NCI-H146 (cell line): ENCODE data around the gene DNAJC6.
"Not testable (repeated sequence)": the region's sequence is repeated elsewhere in the genome, so short reads cannot be mapped to it uniquely, and the experiment has no call there.

Experiments used
- DNase-seq: peaks from one replicate; lab custom pipeline; 2025; lab: John Stamatoyannopoulos, UW

DNAJC6 gene

DNA sequence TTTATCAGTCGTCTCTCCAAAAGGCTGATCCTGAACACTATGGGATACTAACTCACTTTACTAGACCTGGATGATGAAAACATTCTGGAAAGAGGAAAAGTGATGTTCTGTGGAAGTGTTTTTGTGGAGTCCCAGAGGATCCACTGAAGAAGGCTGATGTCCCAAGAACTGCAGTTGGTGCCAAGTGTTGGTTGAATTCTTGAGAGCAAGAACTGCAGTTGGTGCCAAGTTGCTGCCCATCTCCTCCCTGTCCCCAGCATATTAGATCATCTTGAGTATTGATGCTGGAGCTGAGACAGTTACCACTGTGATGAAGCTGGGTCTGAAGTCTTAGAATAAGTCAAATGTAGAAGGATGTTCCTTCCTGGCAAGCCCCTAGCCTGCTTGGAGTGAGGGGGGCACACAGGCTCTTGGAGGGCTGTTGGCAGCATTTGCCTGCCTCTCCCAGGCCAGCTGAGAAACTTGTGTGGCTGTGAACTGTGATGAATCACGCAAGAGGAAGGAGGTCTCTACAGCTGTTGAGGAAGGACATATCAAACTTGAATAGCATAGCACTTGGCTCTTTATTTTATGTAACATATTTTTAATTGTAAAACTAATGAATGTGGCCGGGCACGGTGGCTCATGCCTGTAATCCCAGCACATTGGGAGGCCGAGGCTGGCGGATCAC is 48.1 kb downstream of the DNAJC6 start:
- no peak for DNase-seq

DNA sequence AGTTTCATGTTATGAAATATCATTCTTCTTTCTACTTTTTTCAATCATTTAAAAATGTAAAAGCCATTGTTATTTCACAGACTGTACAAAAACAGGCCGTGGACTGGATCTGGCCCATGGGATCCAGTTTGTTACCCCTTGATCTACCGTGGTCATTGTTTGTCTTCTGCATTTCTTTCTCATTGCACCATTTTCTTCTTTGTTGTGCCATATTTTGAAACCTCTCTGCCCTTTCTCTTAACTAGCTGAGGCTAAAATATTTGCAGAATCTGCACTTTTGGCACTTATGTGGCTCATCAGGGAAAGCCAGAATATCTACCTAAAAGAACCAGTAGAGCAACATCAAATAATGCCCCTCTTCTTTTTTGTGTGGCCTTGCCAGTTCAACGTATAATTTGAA is 50.5 kb downstream of the DNAJC6 start:
- no peak for DNase-seq

DNA sequence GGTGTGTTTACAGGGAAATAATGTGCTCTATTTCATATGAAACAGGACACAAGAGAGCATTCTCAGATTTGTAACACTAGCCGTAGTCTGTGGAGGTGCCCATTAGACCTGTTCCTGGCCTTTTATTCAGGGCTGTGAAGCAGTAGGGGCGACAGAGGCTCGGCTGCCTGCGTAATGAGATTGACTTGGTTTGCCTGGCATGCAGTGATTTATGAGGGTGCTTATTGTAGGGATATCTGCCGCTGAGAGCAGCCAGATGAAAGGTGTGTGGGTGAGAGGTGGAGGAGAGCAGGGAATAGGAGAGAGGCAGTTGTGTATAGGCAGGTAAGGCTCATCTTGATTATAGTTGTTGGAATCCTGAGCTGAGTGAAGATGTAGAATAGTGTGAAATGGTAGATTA is 51.3 kb downstream of the DNAJC6 start:
- no peak for DNase-seq

DNA sequence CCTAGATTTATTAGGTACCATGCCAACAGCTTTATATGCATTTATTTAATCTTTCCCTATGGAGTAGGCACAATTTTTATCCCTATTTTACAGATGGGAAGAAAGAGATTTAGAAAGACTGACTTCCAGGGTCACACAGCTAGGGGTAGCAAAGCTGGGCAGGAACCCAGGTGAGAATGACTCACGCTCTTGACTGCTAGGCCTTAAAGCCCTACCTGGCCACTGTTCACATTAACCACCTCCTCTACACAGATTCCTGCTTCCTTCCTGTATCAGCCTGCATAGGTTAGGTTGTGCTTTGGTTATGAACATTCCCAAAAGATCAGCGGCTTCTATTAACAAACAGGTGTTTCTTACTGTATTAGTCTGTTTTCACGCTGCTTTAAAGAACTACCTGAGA is 53.2 kb downstream of the DNAJC6 start:
- no peak for DNase-seq

DNA sequence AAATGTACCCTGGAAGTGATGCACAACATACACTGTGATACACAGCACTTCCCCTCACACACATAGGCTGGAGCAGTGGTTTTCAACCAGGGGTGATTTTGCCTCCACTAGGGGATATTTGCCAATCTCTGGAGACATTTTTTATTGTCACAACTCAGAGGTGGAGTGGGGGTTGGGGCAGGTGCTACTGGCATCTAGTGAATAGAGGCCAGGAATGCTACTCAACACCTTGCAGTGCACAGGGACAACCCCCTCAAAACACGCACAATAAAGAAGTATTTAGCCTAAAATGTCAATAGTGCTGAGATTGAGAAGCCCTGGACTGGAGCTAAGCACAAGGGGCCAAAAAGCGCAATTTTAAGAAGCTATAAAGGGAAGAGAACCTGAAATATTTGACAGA is 54.1 kb downstream of the DNAJC6 start:
- DNase-seq = no peak

DNA sequence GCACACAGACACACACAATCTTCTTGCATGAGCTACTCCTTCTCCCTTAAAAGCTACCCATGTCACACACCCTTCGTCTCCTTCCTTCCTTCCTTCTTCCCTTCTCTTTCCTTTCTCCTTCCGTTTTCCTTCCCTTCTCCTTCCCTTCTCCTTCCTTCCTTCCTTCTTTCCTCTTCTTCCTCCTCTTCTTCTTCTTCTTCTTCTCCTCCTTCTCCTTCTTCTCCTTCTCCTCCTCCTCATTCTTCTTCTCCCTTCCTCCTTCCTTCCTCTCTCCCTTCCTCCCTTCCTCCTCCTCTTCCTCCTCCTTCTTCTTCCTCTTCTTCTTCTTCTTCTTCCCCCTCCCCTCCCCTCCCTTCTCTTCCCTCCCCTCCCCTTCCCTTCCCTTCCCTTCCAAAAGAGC is 59.1 kb downstream of the DNAJC6 start:
- no peak for DNase-seq

DNA sequence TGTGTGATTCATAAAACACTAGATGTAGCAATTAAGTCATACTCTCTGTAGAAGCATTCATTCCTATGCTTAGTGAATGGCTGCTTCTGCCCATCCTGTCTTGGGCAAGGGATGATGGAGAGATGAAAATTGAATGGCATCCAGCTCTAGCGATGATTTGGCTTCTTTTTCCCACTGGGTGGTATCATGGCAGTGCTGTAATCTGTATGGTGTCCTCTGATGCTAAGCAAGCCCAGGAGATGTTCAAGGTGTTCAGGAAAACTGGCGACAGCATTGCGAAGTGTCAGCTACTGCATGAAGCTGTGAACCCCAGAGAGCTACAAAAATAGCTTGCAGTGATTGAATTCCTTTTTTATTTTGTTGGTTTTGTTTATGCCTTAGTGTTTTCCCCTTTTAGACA is 62.2 kb downstream of the DNAJC6 start:
- no peak for DNase-seq

DNA sequence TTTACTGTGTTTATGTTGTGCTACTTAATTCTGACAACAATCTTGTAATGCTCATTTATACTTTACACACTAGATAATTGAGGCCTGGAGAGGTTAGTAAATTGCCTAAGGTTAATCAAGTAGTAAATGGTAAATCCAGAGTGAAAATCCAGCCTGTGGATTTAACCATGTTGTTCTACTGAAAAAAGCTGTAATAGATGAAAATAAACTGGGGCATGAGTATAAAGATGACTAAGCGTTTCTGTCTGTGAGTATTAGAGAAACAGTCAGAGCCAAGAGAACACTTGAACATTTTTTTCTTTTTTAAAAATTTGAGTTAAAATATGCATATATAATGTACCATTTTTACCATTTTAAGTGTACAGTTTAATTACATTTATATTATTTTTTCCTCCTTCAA is 63.2 kb downstream of the DNAJC6 start:
- no peak for DNase-seq

DNA sequence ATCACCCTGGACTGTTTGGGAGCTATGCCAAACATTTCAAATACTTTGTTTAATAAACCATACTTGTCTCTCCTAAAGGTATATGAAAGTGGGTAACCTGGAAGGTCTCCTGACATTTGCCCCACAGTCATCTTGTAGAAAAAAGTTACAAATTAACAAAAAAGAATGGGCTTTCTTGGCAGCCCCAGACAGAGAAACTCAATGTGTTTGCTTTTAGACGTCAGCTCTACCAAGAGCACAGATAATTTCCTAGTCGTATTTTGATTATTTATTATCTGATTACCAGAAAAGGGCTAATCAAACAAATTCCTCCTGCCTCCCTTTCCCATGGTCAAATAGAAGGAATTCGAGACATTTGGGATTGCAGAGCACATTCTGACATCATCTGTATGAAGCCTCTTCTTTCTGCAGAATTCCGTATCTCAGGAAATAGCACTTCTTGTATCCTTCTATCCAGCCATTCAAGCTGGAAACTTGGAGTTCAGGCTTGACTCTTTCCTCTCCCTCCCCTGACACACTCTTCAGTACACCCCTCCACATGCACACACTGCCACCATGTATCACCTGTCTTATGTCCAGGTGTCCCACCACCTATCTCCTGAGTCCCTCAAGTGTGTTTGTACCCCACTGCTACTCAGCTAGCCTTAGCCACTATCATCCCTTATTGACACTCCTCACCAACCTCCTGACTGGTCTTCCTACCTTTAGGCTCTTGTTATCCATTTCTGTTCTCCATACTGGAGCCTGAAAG is 68.3 kb downstream of the DNAJC6 start:
- DNase-seq = no peak

DNA sequence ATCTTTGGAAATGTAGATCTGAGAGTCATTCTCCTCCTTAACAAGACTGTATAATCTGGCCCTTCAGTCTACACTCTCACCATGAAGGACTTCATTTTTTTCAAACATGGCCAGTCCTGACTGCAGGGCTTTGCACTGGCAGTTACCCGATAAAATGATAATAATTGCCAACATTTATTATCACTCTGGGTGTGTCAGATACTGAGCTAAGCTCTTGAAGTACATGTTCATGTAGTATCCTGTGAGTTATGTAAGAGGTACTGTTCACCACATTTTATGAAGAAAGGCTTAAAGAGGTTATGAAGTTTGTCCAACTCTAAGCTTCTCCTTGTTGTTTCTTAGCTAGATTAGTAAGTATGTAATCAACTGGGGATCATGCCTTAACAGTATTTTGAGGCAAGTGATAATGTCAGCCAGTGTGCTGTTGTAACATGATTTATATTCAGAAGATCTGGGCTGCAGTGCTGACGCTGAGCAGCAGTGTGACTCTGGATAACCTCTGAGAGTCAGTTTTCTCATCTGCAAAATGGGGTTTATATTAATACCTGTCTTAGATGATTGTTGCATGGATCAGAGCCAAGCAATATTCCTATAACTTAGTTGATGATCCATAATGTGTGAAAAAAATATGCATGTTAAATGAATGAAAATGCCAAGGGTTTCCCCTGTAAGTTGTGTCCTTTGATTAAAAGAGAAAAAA is 69.1 kb downstream of the DNAJC6 start:
- DNase-seq = no peak

DNA sequence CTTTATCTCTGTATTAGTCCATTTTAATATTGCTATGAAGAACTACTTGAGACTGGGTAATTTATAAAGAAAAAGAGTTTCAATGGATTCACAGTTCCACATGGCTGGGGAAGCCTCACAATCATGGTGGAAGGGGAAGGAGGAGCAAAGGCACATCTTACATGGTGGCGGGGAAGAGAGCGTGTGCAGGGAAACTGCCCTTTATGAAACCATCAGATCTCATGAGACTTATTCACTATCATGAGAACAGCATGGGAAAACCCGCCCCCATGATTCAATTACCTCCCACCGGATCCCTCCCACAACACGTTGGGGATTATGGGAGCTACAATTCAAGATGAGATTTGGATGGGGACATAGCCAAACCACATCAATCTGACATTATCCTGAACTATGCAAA is 75.1 kb downstream of the DNAJC6 start:
- not testable (repeated sequence) for DNase-seq

DNA sequence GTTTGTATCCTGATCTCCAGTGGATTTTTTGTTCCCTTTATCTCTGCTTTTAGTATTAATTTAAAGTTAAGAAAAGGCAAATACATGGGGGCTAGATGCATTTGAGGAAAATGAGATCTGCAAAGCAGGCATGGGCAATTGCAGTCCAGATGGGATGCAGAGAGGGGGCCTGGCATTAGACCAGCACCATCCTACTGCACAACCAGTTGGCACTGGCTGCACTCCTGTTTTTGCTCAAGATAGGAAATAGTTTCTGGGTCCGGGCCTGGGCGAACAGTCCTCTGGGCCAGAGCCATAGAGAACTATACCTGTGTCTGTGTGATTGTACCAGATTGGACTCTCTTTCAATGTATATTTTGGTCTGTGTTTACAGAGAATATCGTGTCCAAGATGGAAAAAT is 77.1 kb downstream of the DNAJC6 start:
- DNase-seq = no peak

DNA sequence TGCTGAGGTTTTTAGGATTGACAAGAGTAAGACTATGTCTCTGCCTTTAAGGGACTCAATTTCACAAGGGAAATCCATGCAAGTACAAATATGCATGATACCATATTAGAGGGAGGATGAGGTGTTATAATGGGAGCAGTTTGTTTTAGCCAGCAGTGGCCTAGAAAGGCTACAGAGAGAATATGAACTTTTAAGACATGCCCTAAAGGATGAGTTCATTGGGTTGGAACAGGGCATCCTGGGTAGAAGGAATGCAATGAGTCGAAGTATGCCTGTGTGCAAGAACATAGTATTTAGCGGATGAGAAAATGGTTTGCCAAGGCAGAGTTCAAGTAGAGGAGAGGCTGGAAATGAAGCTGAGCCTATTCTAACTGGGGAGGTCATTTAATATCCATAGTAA is 78.5 kb downstream of the DNAJC6 start:
- no peak for DNase-seq

DNA sequence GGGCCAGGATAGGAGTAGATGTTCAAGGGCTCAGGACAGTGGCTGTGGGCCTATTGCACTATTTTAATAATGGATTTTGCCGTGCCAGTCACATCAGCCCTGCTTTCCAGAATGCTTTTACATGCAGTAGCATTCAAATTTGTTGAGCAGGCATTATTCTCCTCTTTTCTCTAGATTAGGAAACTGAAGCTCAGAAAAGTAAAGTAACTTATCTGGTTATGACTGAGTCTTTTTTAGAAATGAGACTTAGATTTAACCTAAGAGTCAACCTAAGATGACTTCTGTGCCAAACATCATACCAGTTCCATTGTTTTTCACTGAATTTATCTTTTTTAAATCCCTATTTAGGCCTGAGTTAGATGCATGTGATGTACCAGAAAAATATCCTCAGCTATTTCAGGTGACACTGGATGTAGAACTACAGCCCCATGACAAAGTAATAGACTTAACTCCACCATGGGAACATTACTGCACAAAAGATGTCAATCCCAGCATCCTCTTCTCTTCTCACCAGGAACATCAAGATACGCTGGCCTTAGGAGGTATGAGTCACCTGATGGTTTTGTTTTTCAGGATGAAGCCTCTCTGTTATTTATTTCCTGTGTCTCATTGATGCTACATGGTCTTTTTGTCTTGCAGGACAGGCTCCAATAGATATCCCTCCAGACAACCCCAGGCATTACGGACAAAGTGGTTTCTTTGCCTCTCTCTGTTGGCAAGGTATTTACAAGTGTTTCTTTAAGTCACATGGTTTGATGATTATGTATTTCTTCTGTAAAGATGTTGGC is 79.8 kb downstream of the DNAJC6 start:
- no peak for DNase-seq

DNA sequence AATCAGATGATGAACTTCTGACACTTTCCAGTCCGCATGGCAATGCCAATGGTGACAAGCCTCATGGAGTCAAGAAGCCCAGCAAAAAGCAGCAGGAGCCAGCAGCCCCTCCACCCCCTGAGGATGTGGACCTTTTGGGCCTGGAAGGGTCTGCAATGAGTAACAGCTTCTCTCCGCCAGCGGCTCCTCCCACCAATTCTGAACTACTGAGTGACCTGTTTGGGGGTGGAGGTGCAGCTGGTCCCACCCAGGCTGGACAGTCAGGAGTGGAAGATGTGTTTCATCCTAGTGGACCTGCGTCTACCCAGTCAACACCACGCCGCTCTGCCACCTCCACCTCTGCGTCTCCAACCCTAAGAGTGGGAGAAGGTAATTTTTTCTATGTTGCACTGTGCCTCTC is 83.2 kb downstream of the DNAJC6 start:
- no peak for DNase-seq

DNA sequence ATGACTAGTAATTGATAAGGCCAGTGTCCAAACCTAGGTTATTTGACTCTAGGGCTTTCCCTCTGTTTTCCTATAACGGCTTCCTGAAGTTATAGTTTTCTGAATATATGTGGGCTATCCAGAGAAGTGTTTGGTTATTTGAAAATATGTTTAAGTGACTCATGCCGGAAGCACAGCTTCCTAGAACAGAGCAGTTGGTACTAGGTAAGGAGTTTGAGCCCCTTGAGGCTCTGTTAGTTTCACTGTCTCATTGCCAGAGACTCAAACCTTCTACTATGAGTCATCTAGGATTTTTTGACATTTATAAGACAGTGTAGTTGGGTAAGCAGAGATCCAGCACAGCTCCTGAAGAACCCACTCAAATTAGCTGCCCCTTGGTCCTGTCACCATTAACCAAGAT is 84.0 kb downstream of the DNAJC6 start:
- no peak for DNase-seq

DNA sequence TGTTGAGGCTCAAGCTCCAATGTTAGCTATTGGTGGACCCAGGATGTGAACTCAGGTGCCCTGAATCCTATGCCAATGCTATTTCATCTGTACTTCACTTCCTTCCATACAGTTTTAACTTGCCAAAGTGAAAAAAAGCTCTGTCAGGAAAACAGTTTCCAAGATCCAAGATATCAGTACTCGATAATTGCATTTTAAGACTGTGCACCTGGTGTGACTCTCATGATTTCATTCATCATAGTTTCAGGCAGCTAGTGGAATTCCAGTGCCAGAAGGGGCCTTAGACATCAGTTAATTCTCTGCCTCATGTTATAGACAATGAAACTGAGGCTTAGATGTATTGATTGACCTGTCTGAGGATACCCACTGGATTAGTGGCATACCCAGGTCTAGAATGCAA is 84.6 kb downstream of the DNAJC6 start:
- DNase-seq = no peak

DNA sequence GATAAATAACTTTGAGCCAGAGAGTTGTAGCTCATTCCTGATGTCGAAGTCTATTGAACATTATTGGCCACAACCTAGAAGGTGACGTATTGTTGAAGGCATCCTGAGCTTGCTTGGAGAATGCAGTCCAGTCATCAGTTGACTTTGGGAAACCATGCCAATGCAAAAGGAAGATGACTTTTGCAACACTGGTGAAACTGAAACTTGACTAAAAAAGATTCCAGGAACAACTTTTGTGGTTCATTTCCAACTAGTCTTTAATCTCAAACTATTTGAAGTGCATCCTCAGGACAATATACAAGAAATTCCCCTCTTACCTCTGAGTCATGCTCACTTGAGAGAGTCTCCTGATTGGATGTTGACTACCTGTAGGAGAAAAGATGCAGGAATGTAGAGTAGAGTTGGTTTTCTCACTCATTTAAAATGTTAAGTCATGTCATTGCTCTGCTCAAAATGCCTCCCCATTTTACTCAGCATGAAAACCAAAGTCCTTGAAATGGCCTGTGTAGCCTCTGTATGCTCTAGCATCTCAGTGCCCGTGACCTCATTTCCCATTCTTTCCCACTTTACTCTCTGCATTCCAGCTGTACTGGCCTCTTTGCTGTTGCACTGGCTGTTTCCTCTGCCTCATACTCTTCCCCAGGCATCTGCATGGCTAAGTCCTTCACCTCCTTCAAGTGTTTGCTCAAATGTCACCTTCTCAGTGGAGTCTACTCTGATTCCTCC is 86.7 kb downstream of the DNAJC6 start:
- DNase-seq = no peak

DNA sequence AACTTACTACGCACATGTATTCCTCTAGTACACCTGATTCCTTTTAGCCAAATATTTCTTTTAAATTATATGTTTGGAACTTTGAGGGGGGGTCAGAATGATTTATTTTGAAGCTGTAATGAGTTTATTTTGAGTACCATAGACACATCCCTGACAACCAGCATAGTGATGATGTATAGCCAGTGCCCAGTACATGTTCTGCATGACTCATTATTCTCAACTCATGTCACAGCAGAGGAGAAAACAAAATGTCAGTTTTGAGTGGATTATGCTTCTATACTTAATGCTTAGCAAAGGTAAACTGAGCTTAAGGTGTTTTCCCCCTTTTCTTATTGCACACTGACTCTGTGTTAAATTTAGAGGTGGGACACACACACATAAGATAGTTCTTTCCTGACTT is 88.7 kb downstream of the DNAJC6 start:
- DNase-seq = no peak

DNA sequence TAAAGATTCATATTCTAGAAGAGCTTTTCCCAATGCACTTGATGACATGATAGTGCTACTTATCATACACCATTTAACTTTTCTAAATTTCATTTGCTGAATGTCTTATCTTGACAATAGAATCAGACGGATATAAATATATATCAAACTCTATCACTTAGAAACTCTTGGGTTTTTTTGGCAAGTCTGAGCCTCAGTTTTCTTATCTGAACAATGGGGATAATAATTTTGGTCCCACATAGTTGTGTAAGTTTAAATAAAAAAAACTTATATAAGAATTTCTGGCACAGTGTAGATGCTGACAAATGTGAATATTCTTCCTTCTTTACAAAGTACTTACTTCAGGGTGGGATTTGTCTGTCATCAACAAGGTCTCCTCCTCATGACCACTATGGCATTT is 89.7 kb downstream of the DNAJC6 start:
- no peak for DNase-seq

DNA sequence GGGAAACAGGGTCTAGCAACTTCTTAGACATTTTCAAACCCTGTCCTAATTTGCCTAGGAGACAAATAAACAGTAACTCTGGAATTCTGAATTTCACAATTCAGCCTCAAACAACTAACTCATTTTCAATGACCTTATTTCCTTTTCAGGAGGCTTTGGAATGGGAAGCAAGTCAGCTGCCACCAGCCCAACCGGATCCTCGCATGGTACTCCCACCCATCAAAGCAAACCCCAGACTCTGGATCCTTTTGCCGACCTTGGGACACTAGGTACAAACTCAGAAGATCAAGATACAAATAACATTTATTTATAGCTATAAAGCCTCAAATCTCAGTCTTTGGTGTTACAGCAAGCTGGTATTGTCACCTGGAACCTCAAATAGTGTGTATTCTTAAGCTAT is 92.3 kb downstream of the DNAJC6 start:
- no peak for DNase-seq

DNA sequence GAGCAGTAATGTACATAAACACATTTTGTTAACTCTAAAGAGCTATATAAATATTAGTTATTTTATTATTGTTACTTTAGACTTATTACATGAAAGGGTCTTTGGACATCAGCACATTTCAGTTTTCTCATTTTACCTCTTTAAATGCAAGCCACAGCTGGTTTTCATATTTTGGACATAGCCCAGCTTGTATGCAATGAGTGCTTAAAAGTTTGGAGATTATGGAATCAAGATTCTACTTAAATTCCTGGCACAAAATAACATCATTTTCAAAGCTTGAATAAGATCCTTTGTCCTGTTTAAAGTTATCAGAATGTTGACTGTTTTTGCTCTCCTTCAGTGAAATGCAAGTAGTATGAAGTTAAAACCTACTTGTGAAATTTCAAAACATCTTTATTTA is 95.6 kb downstream of the DNAJC6 start:
- no peak for DNase-seq
